ENCODE data around the gene GLIPR2.
A peak's percentile ranks its signal among the peaks of the same experiment; 100 is the strongest.
"Not testable (repeated sequence)": the region's sequence is repeated elsewhere in the genome, so short reads cannot be mapped to it uniquely, and the experiment has no call there.

Gene GLIPR2

DNA sequence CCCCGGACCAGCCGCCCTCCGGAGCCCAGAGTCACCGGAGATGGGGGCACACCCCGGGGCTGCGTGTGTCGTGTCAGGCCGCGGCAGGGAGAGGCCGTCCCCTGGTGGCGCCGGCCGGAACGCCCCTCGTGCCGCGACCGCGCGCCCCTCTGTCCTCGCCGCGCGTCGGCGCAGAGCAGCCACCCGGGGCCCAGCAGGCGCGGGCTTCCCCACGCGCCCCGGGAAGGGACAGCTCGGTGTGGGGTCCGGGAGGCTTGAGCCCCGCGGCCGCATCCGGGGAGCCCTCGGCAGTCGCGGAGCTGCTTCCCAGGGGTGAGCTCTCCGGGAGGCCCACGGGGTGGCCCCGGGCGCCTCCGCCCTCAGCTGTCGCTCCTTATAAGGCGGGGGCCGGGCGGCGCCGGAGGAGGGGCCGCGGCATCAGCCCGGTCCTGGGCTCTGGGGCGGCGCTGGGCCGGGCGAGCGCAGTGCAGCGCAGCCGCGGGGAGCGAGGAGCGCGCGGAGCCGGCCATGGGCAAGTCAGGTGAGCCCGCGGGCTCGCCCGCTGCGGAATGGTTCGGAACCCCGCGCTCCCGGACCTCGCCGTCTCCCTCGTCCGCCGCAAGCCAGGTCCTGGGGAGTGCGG, at the start of gene GLIPR2:
TSS of gene GLIPR2 (plus strand) at position 462 of the 622 bp plus-strand sequence. CDS start at position 508, 46 bp downstream.
- Histone ChIP-seq H3K9ac (ENCODE audit: low read depth, low read length) (peak within 1 kb of the TSS; percentile 47), H3K4me1 (ENCODE audit: control insufficient read depth, insufficient read depth, low read length) (peaks cover 17% of the 10 kb centered on the region), H3K9me3 (ENCODE audit: control insufficient read depth, insufficient read depth, low read length) (no peaks in the 10 kb centered on the region), H3K4me3 (ENCODE audit: low read depth, low read length) (peak within 1 kb of the TSS; percentile 83), H3K27me3 (ENCODE audit: control insufficient read depth, insufficient read depth, low read length) (peaks cover 54% of the 10 kb centered on the region), H3K36me3 (ENCODE audit: control insufficient read depth, insufficient read depth, low read length) (no peaks in the 10 kb centered on the region)

DNA sequence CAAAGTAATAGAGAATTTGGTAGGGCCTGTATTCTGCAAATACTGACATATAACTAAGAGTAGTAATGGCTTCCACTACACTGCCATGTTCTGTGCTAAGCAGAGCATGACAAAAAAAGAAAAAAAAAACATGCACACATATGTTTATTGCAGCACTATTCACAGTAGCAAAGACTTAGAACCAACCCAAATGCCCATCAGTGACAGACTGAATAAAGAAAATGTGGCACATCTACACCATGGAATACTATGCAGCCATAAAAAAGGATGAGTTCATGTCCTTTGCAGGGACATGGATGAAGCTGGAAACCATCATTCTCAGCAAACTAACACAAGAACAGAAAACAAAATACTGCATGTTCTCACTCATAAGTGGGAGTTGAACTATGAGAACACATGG, 49.5 kb upstream of the GLIPR2 start:
- not testable (repeated sequence) for H3K9me3 ChIP-seq (ENCODE audit: control insufficient read depth, insufficient read depth, low read length); H3K27me3 ChIP-seq (ENCODE audit: control insufficient read depth, insufficient read depth, low read length); H3K36me3 ChIP-seq (ENCODE audit: control insufficient read depth, insufficient read depth, low read length); H3K4me1 ChIP-seq (ENCODE audit: control insufficient read depth, insufficient read depth, low read length); H3K9ac ChIP-seq (ENCODE audit: low read depth, low read length); H3K4me3 ChIP-seq (ENCODE audit: low read depth, low read length)

- no peaks in the 10 kb centered on the region for H3K9me3 ChIP-seq (ENCODE audit: control insufficient read depth, insufficient read depth, low read length)
- H3K4me3 ChIP-seq (ENCODE audit: low read depth, low read length), result no peak overlapping the region
- peaks cover 13% of the 10 kb centered on the region for H3K4me1 ChIP-seq (ENCODE audit: control insufficient read depth, insufficient read depth, low read length)
- H3K36me3 ChIP-seq (ENCODE audit: control insufficient read depth, insufficient read depth, low read length), result no peaks in the 10 kb centered on the region
- H3K9ac ChIP-seq (ENCODE audit: low read depth, low read length), result no peak overlapping the region
- H3K27me3 ChIP-seq (ENCODE audit: control insufficient read depth, insufficient read depth, low read length), result no peaks in the 10 kb centered on the region
These were observed 48.5 kb upstream of the GLIPR2 start for GRCh38 chr9:36088020-36088419.

DNA sequence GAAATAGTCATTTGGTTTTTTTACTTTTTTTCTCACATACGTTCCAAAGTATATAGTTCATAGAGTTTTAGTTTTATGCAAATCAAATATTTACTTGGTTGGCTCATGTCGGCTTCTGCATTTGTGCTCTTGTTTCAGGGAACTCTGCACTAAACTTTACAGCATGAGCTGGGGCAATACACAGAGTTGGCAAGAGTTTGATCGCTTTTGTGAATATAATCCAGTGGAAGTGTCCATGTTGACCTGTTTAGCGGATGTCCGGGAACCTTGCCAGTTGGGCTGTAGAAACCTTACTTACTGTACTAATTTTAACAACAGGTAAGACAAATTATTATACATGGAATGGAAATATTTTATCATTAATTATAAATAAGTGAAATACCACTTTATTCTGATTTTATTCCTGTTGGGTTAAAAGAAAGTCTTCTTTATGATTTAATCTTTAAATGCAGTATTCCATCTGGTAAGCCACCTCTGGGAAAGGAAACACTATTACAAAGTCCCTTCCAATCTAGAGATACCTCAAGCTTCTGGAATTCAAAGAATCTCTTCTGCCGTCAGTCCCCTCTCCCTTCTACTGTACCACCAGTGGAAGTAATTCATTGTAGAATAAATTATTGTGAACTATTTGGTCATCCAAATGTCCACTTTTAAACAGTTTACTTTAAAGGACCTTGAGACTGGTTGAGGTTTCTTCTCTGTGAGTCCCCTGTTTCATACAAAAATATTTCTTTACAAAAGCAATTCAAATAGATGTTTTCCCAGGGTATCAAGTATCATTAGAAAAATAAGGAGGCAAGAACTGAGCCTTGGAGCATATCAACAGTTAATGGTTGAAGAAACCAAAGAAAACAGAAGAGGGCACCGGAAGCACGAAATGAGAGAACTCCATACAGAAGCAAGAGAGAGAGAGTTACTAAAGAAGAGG, 45.2 kb upstream of the GLIPR2 start:
- Histone ChIP-seq H3K4me1 (ENCODE audit: control insufficient read depth, insufficient read depth, low read length) (peaks cover 20% of the 10 kb centered on the region), H3K4me3 (ENCODE audit: low read depth, low read length) (no peak overlapping the region), H3K9ac (ENCODE audit: low read depth, low read length) (no peak overlapping the region), H3K36me3 (ENCODE audit: control insufficient read depth, insufficient read depth, low read length) (no peaks in the 10 kb centered on the region), H3K9me3 (ENCODE audit: control insufficient read depth, insufficient read depth, low read length) (no peaks in the 10 kb centered on the region), H3K27me3 (ENCODE audit: control insufficient read depth, insufficient read depth, low read length) (no peaks in the 10 kb centered on the region)

GRCh38 chr9:36092014-36092413, 44.5 kb upstream of the GLIPR2 start:
- no peaks in the 10 kb centered on the region for H3K36me3 ChIP-seq (ENCODE audit: control insufficient read depth, insufficient read depth, low read length)
- no peak overlapping the region for H3K4me3 ChIP-seq (ENCODE audit: low read depth, low read length)
- peaks cover 20% of the 10 kb centered on the region for H3K4me1 ChIP-seq (ENCODE audit: control insufficient read depth, insufficient read depth, low read length)
- no peaks in the 10 kb centered on the region for H3K9me3 ChIP-seq (ENCODE audit: control insufficient read depth, insufficient read depth, low read length)
- no peak overlapping the region for H3K9ac ChIP-seq (ENCODE audit: low read depth, low read length)
- H3K27me3 ChIP-seq (ENCODE audit: control insufficient read depth, insufficient read depth, low read length), result no peaks in the 10 kb centered on the region

GRCh38 chr9:36092509-36093215, 43.9 kb upstream of the GLIPR2 start:
- Histone ChIP-seq H3K36me3 (ENCODE audit: control insufficient read depth, insufficient read depth, low read length) (no peaks in the 10 kb centered on the region), H3K4me1 (ENCODE audit: control insufficient read depth, insufficient read depth, low read length) (peaks cover 20% of the 10 kb centered on the region), H3K27me3 (ENCODE audit: control insufficient read depth, insufficient read depth, low read length) (no peaks in the 10 kb centered on the region), H3K4me3 (ENCODE audit: low read depth, low read length) (no peak overlapping the region), H3K9ac (ENCODE audit: low read depth, low read length) (no peak overlapping the region), H3K9me3 (ENCODE audit: control insufficient read depth, insufficient read depth, low read length) (no peaks in the 10 kb centered on the region)

DNA sequence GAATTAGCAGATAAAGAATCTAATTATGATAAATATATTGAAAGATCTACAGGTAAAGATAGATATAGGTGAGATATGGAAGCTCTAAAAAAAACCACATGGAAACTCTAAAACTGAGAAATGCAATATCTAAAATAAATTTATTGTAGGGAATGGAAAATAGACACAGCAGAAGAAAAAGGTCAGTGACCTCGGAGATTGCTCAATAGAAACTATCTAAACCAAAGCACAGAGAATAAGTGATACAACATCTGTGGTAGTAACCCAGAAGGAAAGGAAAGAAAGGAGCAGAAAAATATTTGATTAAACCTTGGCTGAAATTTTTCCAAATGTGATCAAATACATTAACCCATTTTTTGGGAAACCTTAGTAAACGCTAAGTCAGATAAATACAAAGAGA, 43.1 kb upstream of the GLIPR2 start:
- Histone ChIP-seq H3K9ac (ENCODE audit: low read depth, low read length) (no peak overlapping the region), H3K4me3 (ENCODE audit: low read depth, low read length) (no peak overlapping the region), H3K9me3 (ENCODE audit: control insufficient read depth, insufficient read depth, low read length) (no peaks in the 10 kb centered on the region), H3K36me3 (ENCODE audit: control insufficient read depth, insufficient read depth, low read length) (no peaks in the 10 kb centered on the region), H3K27me3 (ENCODE audit: control insufficient read depth, insufficient read depth, low read length) (no peaks in the 10 kb centered on the region), H3K4me1 (ENCODE audit: control insufficient read depth, insufficient read depth, low read length) (peaks cover 20% of the 10 kb centered on the region)

- Histone ChIP-seq H3K36me3 (ENCODE audit: control insufficient read depth, insufficient read depth, low read length) (no peaks in the 10 kb centered on the region), H3K9ac (ENCODE audit: low read depth, low read length) (no peak overlapping the region), H3K27me3 (ENCODE audit: control insufficient read depth, insufficient read depth, low read length) (no peaks in the 10 kb centered on the region), H3K4me3 (ENCODE audit: low read depth, low read length) (no peak overlapping the region), H3K4me1 (ENCODE audit: control insufficient read depth, insufficient read depth, low read length) (peaks cover 5% of the 10 kb centered on the region), H3K9me3 (ENCODE audit: control insufficient read depth, insufficient read depth, low read length) (no peaks in the 10 kb centered on the region)
These were observed 36.8 kb upstream of the GLIPR2 start for GRCh38 chr9:36099718-36100117.

- peaks cover 5% of the 10 kb centered on the region for H3K4me1 ChIP-seq (ENCODE audit: control insufficient read depth, insufficient read depth, low read length)
- H3K36me3 ChIP-seq (ENCODE audit: control insufficient read depth, insufficient read depth, low read length), result no peaks in the 10 kb centered on the region
- no peaks in the 10 kb centered on the region for H3K9me3 ChIP-seq (ENCODE audit: control insufficient read depth, insufficient read depth, low read length)
- H3K9ac ChIP-seq (ENCODE audit: low read depth, low read length), result no peak overlapping the region
- H3K27me3 ChIP-seq (ENCODE audit: control insufficient read depth, insufficient read depth, low read length), result no peaks in the 10 kb centered on the region
- H3K4me3 ChIP-seq (ENCODE audit: low read depth, low read length), result no peak overlapping the region
These were observed 36.0 kb upstream of the GLIPR2 start for GRCh38 chr9:36100532-36100931.

DNA sequence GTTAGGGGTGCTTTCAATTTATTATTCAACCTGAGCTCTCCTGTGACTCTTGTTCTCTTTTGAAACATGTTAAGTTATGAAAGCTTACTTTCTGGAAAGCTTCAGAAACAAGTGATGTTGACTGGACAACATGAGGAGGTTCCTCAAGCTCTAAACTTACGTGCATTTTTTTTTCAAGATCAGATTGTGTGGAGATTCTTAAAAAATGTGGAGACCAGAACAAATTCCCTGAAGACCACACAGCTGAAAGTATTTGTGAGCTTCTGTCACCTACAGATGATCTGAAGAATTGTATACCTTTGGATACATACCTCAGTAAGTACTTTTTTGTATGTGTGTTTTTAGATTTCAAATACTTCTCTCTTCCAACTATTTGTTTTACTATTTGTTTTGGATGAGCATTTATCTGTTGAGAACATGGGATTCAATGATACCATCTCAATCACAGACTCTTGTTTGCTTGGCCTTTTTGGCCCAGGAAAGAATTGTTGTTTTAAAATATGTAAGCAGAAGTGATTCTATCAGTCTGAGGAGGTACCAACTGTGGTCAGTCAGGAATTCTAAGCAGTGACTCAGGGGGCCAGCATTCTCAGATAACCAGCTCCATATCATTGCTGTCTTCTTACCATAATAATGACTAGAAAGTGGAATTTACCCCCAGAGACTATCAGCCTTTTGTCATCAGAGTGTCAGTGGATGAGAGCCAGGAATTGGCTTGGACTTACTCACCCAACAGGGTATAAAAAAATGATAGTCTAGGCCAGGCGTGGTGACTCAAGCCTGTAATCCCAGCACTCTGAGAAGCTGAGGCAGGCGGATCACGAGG, 34.4 kb upstream of the GLIPR2 start:
- no peak overlapping the region for H3K9ac ChIP-seq (ENCODE audit: low read depth, low read length)
- H3K4me3 ChIP-seq (ENCODE audit: low read depth, low read length), result no peak overlapping the region
- H3K4me1 ChIP-seq (ENCODE audit: control insufficient read depth, insufficient read depth, low read length), result peaks cover 5% of the 10 kb centered on the region
- no peaks in the 10 kb centered on the region for H3K27me3 ChIP-seq (ENCODE audit: control insufficient read depth, insufficient read depth, low read length)
- no peaks in the 10 kb centered on the region for H3K36me3 ChIP-seq (ENCODE audit: control insufficient read depth, insufficient read depth, low read length)
- no peaks in the 10 kb centered on the region for H3K9me3 ChIP-seq (ENCODE audit: control insufficient read depth, insufficient read depth, low read length)
